Coronary artery (tissue), 2 donors: ENCODE data around the gene ERICH6.

Source experiments
- DNase-seq: peaks from one replicate; pipeline ENCODE4 v3.0.0-alpha.2; 2017; ENCODE audit warnings: low spot score
- H3K27ac ChIP-seq, 2 donors: fragments of 200-600 bp; sonication (generic); one replicate each; pipeline ENCODE4 v1.5.1; 2016 to 2019
- H3K4me3 ChIP-seq: fragments of 200-600 bp; sonication (generic); 2 replicates; pipeline ENCODE4 v1.5.1; 2016; ENCODE audit warnings: mild to moderate bottlenecking, moderate library complexity
- CTCF ChIP-seq: fragments of 200-600 bp; sonication (generic); IDR thresholded peaks from one replicate; pipeline ENCODE4 v1.5.1; 2019; ENCODE audit warnings: antibody characterized with exemption

The ERICH6 gene

DNA sequence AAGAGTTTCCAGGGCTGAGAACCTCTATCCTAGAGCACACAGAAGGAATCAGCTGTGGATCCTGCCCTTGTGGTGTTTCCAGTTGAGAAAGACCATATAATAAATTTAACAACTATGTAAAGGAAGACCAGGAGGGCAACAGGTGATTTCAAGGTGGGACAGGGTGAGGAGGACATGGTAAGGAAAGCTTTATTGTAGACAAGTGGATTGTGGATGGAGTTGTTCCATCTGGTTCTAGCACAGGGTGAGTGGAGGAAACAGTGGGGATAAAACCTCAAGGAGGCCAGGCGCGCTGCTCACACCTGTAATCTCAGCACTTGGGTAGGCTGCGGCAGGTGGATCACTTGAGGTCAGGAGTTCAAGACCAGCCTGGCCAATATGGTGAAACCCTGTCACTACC lies 42.1 kb upstream of the ERICH6 start:
- no peak overlapping the region for H3K27ac ChIP-seq
- no peak for TF ChIP-seq CTCF
- DNase-seq, result no peak
- H3K4me3 ChIP-seq, result no peak overlapping the region

GRCh38 chr3:150744919-150745211 lies 41.1 kb upstream of the ERICH6 start:
- TF ChIP-seq CTCF, result no peak
- H3K27ac ChIP-seq, result peak overlapping the region in 1 of 2 donors; percentile 27
- H3K4me3 ChIP-seq, result peak overlapping the region; percentile 17
- DNase-seq, result no peak

DNA sequence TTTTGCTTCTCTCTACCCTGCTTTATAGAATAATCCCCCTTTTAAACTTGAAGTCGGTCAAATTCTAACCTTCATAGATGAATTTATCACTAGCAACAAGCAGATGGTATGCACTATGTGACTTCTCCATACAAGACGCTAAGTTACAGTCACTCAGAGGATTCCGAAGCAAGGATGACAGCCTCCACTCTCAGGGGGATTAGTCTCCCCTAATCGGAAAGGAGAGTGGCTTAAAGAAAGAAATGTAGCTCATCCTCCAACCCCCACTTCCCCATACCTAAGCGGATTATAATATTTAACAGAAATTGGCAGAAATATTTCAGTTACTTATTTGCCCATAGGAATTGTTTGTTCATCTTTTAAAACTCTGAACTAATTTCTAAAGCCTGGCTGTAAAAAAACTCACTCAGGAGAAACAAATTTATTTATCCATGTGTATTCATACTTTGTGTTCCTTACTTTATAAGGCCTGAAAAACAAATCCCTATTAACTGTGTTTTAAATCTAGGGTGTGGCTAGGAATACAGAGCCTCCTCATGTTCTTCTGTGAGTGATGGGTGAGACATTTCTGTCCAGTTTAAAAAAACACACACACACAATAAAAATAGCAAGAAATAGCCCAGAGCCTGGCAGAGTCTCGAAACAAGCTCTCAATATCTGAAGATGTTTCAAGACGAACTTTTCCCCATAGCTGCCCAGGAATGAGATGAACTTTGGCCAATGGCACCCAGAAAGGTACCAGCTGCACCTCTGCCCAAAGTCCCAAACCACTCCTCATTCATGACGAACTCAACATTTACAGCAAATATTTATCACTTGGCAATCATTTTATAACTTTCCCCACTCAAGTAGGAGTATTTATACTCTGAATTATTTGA lies 40.6 kb upstream of the ERICH6 start:
- no peak for TF ChIP-seq CTCF
- H3K4me3 ChIP-seq, result peak overlapping the region; percentile 17
- no peak for DNase-seq
- H3K27ac ChIP-seq, result peak overlapping the region; percentile 27

GRCh38 chr3:150743508-150743907 lies 39.8 kb upstream of the ERICH6 start:
- TF ChIP-seq CTCF, result no peak
- H3K27ac ChIP-seq, result peak overlapping the region; percentile 18 to 27
- no peak for DNase-seq
- no peak overlapping the region for H3K4me3 ChIP-seq

DNA sequence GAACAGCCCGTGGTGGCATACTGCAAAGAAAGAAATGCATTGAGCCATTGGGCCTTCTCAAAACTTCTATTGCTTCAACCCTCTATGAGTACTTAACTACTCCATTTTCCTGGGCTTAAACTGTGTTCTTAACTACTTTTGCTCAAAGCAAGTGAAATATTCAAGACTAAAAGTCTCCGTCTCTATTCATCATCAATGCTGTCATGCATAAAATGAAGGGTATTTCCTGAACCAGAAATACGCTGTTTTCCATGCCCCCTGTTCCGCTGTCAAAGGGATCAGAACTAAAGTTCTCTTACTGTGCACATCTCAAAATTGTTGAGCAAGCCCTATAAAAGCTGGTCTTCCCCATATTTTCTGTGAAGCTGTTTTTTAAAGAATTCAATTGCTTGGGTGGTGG lies 39.0 kb upstream of the ERICH6 start:
- Histone ChIP-seq H3K27ac (no peak overlapping the region), H3K4me3 (no peak overlapping the region)
- no peak for TF ChIP-seq CTCF
- DNase-seq, result no peak

DNA sequence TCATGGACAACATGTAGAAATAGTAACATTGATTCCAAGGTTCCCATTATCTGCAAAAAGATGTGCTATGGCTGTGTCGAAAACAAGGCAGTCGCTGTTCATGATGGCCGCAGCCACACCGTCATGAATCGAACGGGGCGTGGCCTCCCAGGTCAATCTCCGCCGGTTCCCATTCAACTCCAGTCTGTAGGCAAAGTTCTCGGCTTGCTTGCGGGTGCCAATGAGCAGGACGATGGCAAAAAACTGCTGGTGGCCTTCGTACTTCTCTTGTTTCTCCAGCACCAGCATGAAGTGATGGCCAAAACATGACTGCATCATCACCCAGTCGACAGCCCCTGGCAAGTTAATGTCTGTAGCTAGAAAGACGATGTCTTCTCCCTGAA lies 38.4 kb upstream of the ERICH6 start:
- no peak for TF ChIP-seq CTCF
- Histone ChIP-seq H3K27ac (no peak overlapping the region), H3K4me3 (no peak overlapping the region)
- DNase-seq, result no peak

- H3K27ac ChIP-seq, result no peak overlapping the region
- TF ChIP-seq CTCF, result no peak
- DNase-seq, result no peak
- no peak overlapping the region for H3K4me3 ChIP-seq
Measured at GRCh38 chr3:150741497-150742140, 37.9 kb upstream of the ERICH6 start.
